HL-60/S4 treated with phorbol 12-myristate 13-acetate at 8.2 ng/mL for 4 days and 3 days (cell line): ENCODE results near the gene HDC.

Source experiments
- in situ Hi-C: fragments of 300-500 bp; cut with MboI; formaldehyde crosslinking; loops from 2 replicates; pipeline ENCODE4 v1.15.0; 2022; ENCODE audit warnings: low sequenced_read_pairs

The HDC gene

GRCh38 chr15:50229336-50229735 lies 36.2 kb downstream of the HDC start:
- in situ Hi-C loops, result no loop called here

- in situ Hi-C loops, result no loop called here
These were observed 36.7 kb downstream of the HDC start for GRCh38 chr15:50228866-50229265.

GRCh38 chr15:50227076-50227475 lies 38.5 kb downstream of the HDC start:
- in situ Hi-C loops, result no loop called here

GRCh38 chr15:50225938-50226337 lies 39.6 kb downstream of the HDC start:
- in situ Hi-C loops, result no loop called here

- in situ Hi-C loops, result no loop called here
These were observed 40.5 kb downstream of the HDC start for GRCh38 chr15:50225057-50225456.

GRCh38 chr15:50224606-50225005 lies 40.9 kb downstream of the HDC start:
- in situ Hi-C loops, result no loop called here

GRCh38 chr15:50222181-50222580 lies 43.3 kb downstream of the HDC start:
- in situ Hi-C loops, result no loop called here

GRCh38 chr15:50219820-50220219 lies 45.7 kb downstream of the HDC start:
- in situ Hi-C loops, result no loop called here

GRCh38 chr15:50218691-50219090 lies 46.8 kb downstream of the HDC start:
- in situ Hi-C loops, result no loop called here

GRCh38 chr15:50218291-50218690 lies 47.2 kb downstream of the HDC start:
- in situ Hi-C loops, result no loop called here

GRCh38 chr15:50210462-50211157 lies 54.9 kb downstream of the HDC start:
- in situ Hi-C loops, result no loop called here

- in situ Hi-C loops, result no loop called here
These were observed 55.7 kb downstream of the HDC start for GRCh38 chr15:50209809-50210208.

GRCh38 chr15:50206020-50206419 lies 59.5 kb downstream of the HDC start:
- in situ Hi-C loops, result no loop called here

- in situ Hi-C loops, result no loop called here
These were observed 63.5 kb downstream of the HDC start for GRCh38 chr15:50202003-50202402.

GRCh38 chr15:50192926-50193620 lies 72.5 kb downstream of the HDC start:
- in situ Hi-C loops, result no loop called here

GRCh38 chr15:50192164-50192563 lies 73.4 kb downstream of the HDC start:
- in situ Hi-C loops, result no loop called here
